NB4 (cell line): Measurements from ENCODE around the gene STX8.

Experiments
- DNase-seq: peaks from one replicate; pipeline ENCODE4 v3.0.0; 2010; ENCODE audit warnings: low read depth
- H3K4me3 ChIP-seq: one replicate; pipeline ENCODE4 v1.5.1; 2011; ENCODE audit warnings: mild to moderate bottlenecking, low read depth, low read length, moderate library complexity
- CTCF ChIP-seq: IDR thresholded peaks from one replicate; pipeline ENCODE4 v1.5.1; 2012; ENCODE audit warnings: low read depth, low read length
- MAX ChIP-seq: IDR thresholded peaks from 2 replicates; pipeline ENCODE4 v1.6.1; 2011; ENCODE audit warnings: low read depth, low read length
- MYC ChIP-seq: IDR thresholded peaks from 2 replicates; pipeline ENCODE4 v1.6.1; 2011; ENCODE audit warnings: low read depth, low read length
- POLR2A ChIP-seq: IDR thresholded peaks from 2 replicates; pipeline ENCODE4 v1.6.1; 2011; ENCODE audit warnings: mild to moderate bottlenecking; ENCODE audit not compliant: insufficient read length; ENCODE audit errors: extremely low read depth

STX8 gene

GRCh38 chr17:9478889-9479288 is 96.7 kb downstream of the STX8 start:
- H3K4me3 ChIP-seq: no peak overlapping the region
- no peak for DNase-seq
- TF ChIP-seq MAX (no peak), POLR2A (no peak), MYC (no peak), CTCF (no peak)

- TF ChIP-seq POLR2A (no peak), CTCF (no peak), MAX (no peak), MYC (no peak)
- no peak overlapping the region for H3K4me3 ChIP-seq
- DNase-seq: no peak
Measured at GRCh38 chr17:9475101-9475658, 100.4 kb downstream of the STX8 start.

- TF ChIP-seq MAX (no peak), CTCF (no peak), POLR2A (no peak), MYC (no peak)
- DNase-seq: no peak
- no peak overlapping the region for H3K4me3 ChIP-seq
Measured at GRCh38 chr17:9473711-9474110, 101.9 kb downstream of the STX8 start.

- no peak for TF ChIP-seq POLR2A
- TF ChIP-seq MAX: no peak
- TF ChIP-seq CTCF: no peak
- no peak for TF ChIP-seq MYC
- DNase-seq: no peak
Measured at GRCh38 chr17:9472541-9472940, 103.1 kb downstream of the STX8 start.

GRCh38 chr17:9472094-9472493 is 103.5 kb downstream of the STX8 start:
- TF ChIP-seq POLR2A (no peak), CTCF (no peak), MAX (no peak), MYC (no peak)
- H3K4me3 ChIP-seq: no peak overlapping the region
- no peak for DNase-seq

More at GRCh38 chr17:9472541-9472940, 103.1 kb downstream of the STX8 start:
- no peak overlapping the region for H3K4me3 ChIP-seq
